HG02973 (cell line): Measurements from ENCODE around the gene TSHZ1.
A peak's percentile ranks its signal among the peaks of the same experiment; 100 is the strongest.

Experiments used
- ATAC-seq: cut with Tn5 transposase; IDR thresholded peaks from one replicate; pipeline ENCODE4 v1.9.1; 2021; ENCODE audit warnings: moderate library complexity; ENCODE audit not compliant: unreplicated experiment

TSHZ1 gene, protein sequence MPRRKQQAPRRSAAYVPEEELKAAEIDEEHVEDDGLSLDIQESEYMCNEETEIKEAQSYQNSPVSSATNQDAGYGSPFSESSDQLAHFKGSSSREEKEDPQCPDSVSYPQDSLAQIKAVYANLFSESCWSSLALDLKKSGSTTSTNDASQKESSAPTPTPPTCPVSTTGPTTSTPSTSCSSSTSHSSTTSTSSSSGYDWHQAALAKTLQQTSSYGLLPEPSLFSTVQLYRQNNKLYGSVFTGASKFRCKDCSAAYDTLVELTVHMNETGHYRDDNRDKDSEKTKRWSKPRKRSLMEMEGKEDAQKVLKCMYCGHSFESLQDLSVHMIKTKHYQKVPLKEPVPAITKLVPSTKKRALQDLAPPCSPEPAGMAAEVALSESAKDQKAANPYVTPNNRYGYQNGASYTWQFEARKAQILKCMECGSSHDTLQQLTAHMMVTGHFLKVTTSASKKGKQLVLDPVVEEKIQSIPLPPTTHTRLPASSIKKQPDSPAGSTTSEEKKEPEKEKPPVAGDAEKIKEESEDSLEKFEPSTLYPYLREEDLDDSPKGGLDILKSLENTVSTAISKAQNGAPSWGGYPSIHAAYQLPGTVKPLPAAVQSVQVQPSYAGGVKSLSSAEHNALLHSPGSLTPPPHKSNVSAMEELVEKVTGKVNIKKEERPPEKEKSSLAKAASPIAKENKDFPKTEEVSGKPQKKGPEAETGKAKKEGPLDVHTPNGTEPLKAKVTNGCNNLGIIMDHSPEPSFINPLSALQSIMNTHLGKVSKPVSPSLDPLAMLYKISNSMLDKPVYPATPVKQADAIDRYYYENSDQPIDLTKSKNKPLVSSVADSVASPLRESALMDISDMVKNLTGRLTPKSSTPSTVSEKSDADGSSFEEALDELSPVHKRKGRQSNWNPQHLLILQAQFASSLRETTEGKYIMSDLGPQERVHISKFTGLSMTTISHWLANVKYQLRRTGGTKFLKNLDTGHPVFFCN (N-terminal part only)

DNA sequence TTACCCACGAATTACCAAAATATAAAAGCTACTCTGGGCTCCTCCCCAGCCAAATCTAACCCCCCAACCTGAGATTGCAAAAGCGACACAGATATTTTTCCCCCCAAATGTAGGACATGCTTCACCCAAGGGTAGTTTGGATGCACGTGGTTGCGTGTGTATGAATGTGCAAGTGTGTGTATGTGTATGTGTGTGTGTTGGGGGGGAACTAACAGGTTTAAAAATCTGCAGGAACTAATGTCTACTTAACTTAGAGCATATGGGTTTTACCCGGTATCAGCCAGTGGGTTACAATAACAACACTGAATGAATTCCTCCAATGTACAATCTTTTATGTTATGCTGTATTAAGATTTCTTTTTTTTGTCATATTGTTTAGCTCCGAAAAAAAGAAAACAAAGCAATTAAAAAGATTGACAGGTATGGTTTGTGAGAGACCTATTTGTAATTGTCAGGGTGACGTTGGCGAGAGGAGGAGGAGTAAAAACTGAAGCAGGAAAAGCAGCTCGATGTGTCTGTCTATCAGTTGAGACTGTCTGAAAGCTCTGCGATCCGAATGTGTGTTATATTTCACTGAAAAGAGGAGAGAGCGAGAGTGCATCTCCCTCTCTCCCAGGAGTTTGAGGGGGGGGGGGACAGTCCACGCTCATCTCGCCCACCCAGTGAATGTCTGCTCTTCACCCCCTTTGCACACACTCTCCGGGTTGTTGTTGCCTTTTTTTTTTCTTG is at the start of gene TSHZ1:
TSS of gene TSHZ1 (plus strand) at position 524 of the 728 bp plus-strand sequence. CDS start 1,080 bp downstream, outside the sequence.
- ATAC-seq, result peak; percentile 32

DNA sequence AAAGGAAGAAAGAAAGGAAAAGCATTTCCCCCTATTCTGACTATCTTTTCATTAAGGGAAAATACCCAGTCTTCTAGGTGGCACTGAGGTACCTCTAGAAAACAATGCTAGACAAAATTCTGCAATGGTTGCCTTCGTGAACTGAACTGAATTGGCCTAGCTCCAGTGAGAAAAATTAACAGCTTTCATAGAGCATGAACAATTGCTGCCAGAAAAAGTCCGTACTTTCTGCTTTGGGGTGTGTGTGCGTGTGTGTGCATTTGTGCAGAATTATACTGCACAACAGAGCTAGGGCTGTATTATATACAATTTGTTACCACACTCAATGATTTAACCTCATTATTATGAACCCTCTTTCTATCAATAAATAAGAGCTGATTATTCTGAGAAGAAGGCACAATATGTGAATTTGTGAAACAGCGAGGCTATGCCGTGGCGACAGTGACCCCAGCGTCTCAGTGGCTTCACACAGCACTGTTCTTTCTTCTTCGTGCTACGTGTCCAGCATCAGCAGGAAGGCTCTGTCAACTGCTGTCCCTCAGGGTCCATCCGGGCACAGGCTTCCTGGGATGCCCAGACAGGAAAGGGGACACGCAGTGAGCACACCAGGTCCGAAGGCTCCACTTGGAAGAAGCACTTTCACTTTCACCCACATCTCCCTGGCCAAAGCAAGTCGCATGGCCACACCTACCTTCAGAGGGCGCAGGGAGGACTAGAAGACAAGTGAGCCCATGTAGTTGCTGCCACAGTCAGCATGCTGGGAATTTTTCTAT is 49.2 kb upstream of the TSHZ1 start:
- ATAC-seq, result no peak

DNA sequence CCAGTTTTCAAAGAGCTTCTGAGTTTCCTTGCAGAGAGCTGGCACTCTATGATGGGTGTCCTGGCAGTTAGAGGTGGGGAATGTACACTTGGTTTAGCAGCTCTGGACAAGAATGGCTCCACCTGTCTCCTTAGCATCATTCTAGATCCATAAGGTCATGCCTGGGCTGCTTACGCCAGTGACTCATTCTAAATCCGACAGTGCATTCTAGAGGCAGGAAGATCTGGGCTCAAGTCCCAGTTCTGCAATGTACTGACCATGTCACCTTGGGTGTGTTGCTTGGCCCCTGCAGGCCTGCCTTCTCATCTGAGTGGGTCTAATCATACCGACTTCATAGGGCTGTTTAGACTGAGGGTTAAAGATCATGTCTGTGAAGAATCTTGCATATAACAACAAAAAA is 48.1 kb upstream of the TSHZ1 start:
- no peak for ATAC-seq

DNA sequence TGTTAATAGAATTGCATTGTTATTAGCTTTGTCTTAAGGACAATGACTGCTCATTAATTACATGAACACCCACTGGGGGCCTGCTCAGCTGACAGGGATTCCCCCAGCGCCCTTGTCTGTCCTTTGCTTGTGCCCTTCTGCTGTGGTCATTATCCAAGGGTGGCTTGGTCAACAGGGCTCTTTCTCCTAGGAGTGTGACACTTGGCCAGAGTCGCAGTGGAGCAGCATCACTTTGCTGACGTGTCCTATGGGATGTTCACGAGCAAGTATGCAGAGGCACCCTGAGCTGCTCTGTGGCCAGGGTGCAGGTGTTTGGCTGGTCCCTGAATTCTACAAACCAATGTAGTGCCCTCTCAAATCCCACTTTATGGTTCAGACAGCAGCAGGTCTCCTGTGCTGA is 47.6 kb upstream of the TSHZ1 start:
- no peak for ATAC-seq

DNA sequence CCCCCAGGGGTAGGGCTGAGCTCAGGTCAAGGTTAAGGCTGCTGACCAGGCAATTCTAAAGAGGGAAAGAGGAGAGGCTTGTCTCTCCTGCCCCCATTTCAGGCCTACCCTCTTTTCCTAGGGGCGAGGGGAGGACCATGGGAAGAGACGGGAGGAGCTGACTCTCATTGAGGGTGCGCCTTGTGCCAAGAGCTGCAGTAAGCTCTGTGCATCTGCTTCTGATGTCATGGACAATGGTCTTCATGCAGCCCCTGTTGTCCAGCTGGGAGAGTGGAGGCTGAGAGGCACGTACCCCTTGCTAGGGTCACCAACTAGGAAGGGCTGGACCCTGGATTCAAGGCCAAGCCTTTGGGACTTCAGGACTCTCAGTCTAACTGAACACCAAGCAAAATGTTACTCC is 46.9 kb upstream of the TSHZ1 start:
- no peak for ATAC-seq

DNA sequence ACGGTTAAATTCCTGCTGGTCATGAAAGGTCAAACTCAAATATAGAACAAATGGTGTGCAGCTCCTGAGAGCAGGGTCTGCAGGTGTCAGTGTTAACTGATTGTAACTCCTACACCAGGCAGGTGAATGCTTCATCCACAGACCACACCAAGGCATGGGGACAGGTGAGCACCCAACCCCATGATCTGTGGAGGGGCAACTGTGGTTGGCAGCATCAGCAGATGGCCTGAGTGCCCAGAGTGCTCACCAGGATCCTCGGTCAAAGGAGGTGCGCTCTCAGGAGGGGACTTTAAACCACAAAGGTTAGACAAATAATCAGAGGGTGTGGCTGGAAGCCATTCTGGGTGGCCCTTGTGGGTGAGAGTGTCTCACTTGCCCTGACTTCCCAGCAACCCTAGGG is 46.1 kb upstream of the TSHZ1 start:
- no peak for ATAC-seq

DNA sequence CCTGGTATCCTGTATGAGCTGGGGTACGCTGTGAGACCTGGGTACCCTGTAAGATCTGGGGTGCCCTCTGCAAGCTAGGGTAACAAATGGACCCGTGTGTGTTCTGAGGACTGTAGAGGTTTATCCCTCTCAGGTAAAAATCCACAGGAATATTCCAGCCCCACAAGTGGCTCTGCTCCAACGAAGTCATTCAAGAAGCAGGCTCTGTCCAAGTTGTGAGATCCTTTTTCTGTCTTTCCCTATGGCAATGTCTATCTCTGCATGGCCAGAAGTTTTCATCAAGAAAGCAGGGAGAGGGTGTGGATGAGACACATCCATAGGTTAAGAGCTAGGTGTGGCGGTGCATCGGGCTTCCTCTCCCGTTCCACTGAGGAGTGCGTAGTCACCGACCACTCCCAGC is 44.7 kb upstream of the TSHZ1 start:
- no peak for ATAC-seq

DNA sequence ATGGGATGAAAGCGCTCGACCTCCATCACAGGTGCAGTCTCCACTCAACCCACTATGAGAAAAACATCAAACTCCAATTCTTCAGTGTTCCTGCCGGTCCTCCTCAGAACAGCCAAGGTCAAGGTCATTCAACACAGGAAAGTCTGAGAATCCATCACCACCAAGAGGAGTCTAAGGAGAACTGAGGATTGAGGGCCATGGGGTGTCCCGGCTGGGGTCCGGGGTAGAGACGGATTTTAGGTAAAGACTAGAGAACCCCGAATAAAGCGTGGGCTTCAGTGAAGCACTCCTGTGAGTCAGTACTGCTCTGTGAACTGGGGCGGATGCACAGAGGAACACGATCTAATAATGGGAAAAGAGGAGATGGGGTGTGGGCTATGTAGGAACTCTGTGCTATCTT is 43.5 kb upstream of the TSHZ1 start:
- ATAC-seq, result no peak

DNA sequence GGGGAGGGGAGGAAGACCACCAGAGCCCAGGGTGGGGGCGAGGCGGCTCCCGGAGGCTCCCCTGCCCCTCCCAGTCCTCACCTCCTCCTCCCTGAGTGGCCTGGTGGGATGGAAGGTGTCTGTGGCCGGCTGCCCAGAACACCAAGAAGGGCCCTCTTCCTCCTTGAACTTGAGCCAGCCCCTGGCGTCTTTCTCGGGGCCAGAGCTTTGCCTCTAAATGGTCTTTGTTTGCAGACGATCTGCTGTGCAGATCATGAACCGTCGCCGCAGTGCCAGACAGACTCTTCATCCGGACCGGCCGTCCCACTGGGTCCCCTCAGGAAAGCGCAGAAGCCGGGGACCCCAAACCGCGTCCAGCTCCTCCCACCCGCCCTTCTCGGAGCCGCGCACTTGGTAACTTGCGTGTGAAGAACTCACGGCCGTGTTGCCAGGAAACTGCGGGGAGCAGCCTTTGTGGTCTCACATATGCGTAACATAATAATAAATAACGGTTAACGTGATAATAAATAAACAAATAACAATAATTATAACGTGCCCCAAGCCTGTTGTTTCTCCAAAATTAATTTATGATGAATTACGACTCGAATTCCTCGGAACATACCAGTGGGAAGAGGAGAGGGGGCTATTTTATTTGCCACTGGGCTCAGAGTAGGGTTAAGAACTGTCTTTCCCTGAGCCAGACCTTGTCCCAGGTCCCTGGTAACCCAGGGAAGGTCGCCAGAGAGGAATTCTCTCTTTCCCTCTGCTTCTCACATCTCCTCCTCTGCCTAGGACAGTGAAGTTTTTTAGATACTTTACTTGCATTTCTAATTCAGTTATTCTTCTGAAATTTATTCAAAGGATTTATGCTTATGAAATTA is 42.6 kb upstream of the TSHZ1 start:
- no peak for ATAC-seq

DNA sequence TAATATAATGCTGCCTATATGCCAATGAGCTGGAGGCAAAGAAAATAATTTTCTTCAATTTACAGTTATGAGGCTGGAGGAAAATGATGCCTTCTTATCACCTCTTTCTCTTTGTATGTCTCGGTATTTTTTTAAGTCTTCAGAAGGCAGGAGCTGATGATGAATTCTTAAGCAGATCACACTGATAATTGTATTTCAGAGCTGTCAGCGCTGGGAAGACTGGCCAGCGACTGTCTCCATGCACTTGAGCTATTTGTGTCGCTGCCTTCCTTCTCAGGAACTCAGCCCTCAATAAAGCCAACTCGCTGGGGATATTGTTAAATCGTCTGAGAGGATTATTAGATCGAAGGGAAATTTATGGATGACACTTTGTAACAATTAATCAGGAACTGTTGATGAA is 42.0 kb upstream of the TSHZ1 start:
- ATAC-seq, result no peak

DNA sequence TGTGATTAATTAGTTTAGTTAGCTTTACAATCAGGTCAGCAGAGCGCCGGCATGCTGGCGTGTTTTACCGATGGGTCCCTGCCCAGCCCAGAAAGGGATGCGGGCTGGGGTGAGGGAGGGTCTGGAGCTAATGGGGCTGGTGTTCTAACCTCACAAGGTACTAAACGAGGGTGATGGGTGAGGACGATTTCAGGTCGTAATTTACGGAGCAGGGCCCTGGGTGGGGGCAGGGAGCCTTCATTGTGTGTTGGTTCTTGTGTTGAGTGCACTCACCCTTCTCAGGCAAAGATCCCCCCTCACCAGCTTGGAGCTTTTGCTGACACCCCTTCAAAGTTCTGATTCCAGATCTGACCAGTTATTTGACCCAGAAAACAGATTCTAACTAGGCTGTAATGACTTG is 41.2 kb upstream of the TSHZ1 start:
- no peak for ATAC-seq

DNA sequence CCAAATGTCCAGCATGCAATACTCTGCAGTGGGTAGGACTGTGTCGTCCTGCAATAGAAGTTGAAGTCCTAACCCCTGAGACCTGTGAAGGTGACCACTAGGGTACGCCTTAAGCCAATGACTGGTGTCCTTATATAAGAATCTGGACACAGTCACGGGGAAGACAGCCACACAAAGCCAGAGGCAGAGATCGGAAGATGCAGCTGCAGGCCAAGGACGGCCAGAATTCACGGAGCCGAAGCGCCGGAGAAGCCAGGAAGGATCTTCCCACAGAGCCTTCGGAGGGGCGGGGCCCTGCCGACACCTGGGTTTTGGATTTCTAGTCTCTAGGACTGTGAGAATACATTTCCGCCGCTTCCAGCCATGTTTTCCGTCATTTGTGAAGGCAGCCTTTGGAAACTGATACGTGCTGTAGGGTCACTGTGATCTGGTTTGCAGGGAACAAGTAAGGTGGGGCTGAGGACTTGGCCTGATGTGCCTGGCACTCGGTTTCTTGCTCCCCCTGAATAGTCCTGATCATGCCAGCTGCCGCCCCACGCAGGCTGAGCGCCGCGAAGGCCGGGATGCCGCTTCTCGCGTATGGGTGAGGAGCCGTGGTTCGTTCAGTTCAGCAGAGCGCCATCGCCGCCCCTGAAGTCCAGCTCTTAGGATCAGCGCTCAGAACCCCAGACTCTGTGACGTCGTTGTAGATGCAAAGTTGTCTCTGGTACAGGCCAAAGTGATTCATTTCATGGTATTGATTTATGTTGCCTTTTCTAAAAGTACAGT is 40.4 kb upstream of the TSHZ1 start:
- no peak for ATAC-seq

DNA sequence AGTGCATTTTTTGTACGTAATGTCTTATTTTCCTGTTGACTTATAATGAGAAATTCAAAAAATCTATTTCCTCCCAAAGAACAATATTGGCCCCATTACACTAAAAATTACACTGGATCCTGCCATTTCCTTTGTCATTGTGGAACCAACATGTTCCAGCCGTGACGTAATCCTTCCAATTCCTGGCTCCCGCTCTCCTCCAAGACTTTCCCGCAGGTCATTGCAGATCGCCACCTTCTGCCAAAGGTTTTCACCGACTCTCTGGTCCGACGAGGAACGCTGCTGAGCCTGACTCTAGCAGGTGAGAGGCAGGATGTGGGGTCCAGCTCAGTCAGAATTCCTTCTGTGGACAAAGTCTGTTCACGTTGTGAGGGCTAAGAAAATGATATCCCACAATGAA is 39.7 kb upstream of the TSHZ1 start:
- ATAC-seq, result no peak

DNA sequence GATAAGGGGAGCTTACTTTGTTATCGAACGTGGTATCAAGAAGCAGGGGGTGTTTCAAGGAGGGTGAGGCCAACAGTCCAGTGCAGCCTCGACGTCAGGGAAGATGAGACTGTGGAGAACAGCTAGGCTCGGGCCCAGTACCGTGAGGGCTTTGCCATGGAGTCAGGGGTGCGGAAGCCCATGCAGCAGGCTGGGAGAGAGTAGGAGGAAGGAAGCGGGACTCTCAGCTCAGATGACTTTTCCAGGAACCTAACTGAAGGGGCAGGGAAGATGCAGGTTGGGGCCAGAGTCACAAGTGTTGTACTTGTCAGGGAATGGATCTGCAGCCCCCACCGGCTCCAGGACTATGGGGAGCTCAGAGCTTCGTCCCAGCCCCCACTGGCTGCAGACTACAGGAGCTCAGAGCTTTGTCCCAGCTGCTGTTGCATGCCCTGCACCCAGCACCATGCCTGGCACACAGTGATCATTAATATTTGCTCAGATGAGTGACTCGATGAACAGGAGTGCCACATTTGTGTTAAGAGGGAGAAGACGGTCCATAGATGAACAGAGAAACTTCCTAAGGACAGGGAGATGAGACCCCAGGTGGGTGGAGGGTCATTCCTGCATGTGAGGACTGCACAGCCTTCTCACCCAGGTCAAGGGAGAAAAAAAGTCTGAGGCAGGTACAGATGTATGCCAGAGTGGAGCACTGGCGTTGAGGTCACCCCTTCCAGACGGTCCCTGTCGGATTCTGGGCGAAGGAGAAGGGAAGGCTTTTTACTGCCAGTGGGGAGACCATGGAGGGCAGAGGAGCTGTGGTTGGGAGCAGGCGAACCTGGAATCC is 38.1 kb upstream of the TSHZ1 start:
- ATAC-seq, result peak; percentile 18

DNA sequence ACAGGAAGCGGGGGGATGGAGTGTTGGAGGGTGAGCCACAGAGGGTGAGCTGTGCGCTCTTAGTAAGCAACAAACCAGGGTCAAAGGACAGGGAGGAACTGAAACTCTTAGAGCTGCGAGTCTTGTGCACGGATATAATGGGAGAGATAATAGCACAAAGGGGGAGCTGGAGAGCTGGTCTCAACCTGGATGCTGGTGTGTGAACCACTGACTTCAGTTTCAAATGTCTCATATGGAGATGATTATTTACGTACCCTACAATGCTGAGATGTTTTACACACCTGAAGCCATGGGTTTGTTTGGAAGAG is 37.5 kb upstream of the TSHZ1 start:
- ATAC-seq, result peak; percentile 98

DNA sequence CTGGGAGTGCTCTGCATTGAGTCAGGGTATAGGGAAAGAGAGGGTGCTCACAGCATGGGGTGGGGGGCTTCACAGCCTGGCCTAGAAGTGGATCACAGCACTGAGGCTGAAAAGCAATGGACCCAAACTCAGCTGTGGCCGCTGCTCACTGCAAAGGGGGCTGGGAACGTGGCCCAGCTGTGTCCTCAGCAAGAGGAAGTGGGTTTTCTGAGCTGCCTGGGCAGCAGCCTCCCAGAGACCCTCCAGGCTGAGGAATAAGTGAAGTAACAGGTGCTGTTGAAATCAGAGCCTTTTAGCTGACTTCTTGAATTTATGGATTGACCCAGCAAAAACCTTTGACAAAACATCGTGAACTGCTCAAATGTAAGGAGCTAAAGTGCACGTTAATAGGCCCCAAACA is 36.9 kb upstream of the TSHZ1 start:
- ATAC-seq, result no peak

DNA sequence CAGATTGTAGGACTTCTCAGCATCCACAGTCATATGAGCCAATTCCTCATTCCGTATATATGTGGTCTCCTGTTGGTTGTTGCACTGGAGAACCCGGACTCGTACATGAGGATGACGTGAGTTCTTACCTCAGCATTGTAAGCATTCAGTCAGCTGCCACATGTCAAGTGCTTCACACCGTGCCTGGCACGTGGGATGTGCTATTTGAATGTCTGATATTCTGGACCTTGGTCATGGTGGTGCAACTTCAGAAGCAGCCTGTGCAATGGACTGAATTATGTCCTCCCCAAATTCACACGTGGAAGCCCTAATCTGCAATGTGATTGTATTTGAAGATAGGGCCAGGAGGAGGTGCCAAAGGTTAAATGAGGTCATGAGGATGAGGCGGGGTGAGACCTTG is 33.7 kb upstream of the TSHZ1 start:
- ATAC-seq, result no peak

DNA sequence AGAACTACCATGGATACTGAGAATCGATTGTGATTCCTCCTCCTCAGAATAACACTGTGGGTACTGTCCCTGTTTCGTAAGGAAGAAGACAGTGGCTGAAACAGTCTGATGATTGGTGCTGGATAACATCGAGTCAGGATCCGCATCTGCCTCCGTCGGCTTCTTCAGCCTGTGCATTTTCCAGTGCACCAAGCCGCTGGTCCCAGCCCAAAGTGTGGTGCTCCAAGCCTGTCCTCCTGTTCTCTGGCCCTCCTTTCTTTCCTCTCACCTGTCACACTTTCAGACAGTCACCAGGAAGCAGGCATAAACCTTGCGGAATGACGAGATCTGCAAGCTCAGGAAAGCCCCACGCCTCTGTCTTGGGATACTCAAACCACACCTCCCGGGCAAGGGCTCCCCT is 32.2 kb upstream of the TSHZ1 start:
- no peak for ATAC-seq
